CD14-positive monocyte (primary cell): ENCODE measurements around the gene PDE4D. TPM values are rescaled to one million over a fixed set of nuclear protein-coding genes. Genes with fewer than 3 reads are reported as not detected.

Source experiments
- DNase-seq, 3 donors: peaks; one replicate each; pipeline ENCODE4 v3.0.0-alpha.2; 2011 to 2022
- H2AFZ ChIP-seq: 2 replicates; pipeline ENCODE4 v1.6.0; 2012; ENCODE audit warnings: mild to moderate bottlenecking, low read depth, low read length, inconsistent platforms; ENCODE audit not compliant: insufficient read depth, poor library complexity, severe bottlenecking
- H3K27ac ChIP-seq, 2 donors: 1 replicate in 1 of 2; 2 replicates in 1 of 2; pipeline ENCODE4 v1.5.1; 2012 to 2013; ENCODE audit warnings: low read length in 2 of 2, control low read depth in 1 of 2, inconsistent platforms in 1 of 2, low read depth in 1 of 2, mild to moderate bottlenecking in 1 of 2
- H3K27me3 ChIP-seq, 2 donors: one replicate each; pipeline versions ENCODE4 v1.6.0 to v1.6.1; 2011 to 2013; ENCODE audit warnings: low read length in 2 of 2; ENCODE audit not compliant: control insufficient read depth in 2 of 2, insufficient read depth in 2 of 2
- H3K36me3 ChIP-seq, 2 donors: replicated peaks in 1 of 2; 1 replicate in 1 of 2; 2 replicates in 1 of 2; pipeline versions ENCODE4 v1.5.1 to v1.6.1; 2012 to 2013; ENCODE audit warnings: low read length in 2 of 2, control low read depth in 1 of 2, inconsistent platforms in 1 of 2, mild to moderate bottlenecking in 1 of 2; ENCODE audit not compliant: insufficient read depth in 2 of 2, control insufficient read depth in 1 of 2
- H3K4me1 ChIP-seq, 2 donors: 1 replicate in 1 of 2; 2 replicates in 1 of 2; pipeline versions ENCODE4 v1.5.1 to v1.6.1; 2012 to 2013; ENCODE audit warnings: low read length in 2 of 2, control low read depth in 1 of 2, inconsistent platforms in 1 of 2, mild to moderate bottlenecking in 1 of 2, moderate library complexity in 1 of 2; ENCODE audit not compliant: insufficient read depth in 2 of 2, control insufficient read depth in 1 of 2
- H3K4me2 ChIP-seq: replicated peaks from 2 replicates; pipeline ENCODE3; 2012; ENCODE audit warnings: low read length, moderate library complexity, mild to moderate bottlenecking; ENCODE audit not compliant: poor library complexity, severe bottlenecking; ENCODE audit errors: extremely low read depth
- H3K4me3 ChIP-seq, 3 experiments: fragments of 200-600 bp in 1 of 3; sonication (generic) in 1 of 3; replicated peaks in 1 of 3; 1 replicate in 2 of 3; 2 replicates in 1 of 3; pipeline ENCODE4 v1.5.1; 2011 to 2013; ENCODE audit warnings: low read length in 3 of 3, mild to moderate bottlenecking in 3 of 3, control low read depth in 2 of 3, low read depth in 2 of 3, inconsistent platforms in 1 of 3, moderate library complexity in 1 of 3
- H3K79me2 ChIP-seq: 2 replicates; pipeline ENCODE4 v1.6.0; 2012; ENCODE audit warnings: mild to moderate bottlenecking, control low read depth, inconsistent platforms, low read length, moderate library complexity; ENCODE audit not compliant: insufficient read depth
- H3K9ac ChIP-seq: 2 replicates; pipeline ENCODE4 v1.6.0; 2017; ENCODE audit warnings: low read length, mild to moderate bottlenecking; ENCODE audit not compliant: insufficient read depth, poor library complexity, severe bottlenecking
- H3K9me3 ChIP-seq, 2 donors: replicated peaks in 1 of 2; 1 replicate in 1 of 2; 2 replicates in 1 of 2; pipeline versions ENCODE4 v1.5.1 to v1.6.1; 2012 to 2013; ENCODE audit warnings: low read length in 2 of 2, control low read depth in 1 of 2; ENCODE audit not compliant: control insufficient read depth in 1 of 2, insufficient read depth in 1 of 2
- H4K20me1 ChIP-seq: 2 replicates; pipeline ENCODE4 v1.6.0; 2012; ENCODE audit warnings: mild to moderate bottlenecking, low read length, control low read depth, moderate library complexity; ENCODE audit not compliant: insufficient read depth
- H3K27ac Mint-ChIP-seq, 7 donors: one replicate each; pipeline ENCODE4 v1.8.0; 2020; ENCODE audit warnings: mild to moderate bottlenecking in 7 of 7, mixed read lengths in 7 of 7, moderate library complexity in 6 of 7, inconsistent platforms in 2 of 7
- H3K27me3 Mint-ChIP-seq, 3 donors: one replicate each; pipeline ENCODE4 v1.8.0; 2021 to 2022; ENCODE audit warnings: low read depth in 3 of 3, mild to moderate bottlenecking in 3 of 3, mixed read lengths in 3 of 3, moderate library complexity in 3 of 3, inconsistent platforms in 1 of 3
- H3K36me3 Mint-ChIP-seq, 2 donors: one replicate each; pipeline ENCODE4 v1.8.0; 2020; ENCODE audit warnings: mixed read lengths in 2 of 2, inconsistent platforms in 1 of 2, mild to moderate bottlenecking in 1 of 2
- H3K4me1 Mint-ChIP-seq: one replicate; pipeline ENCODE4 v1.8.0; 2020; ENCODE audit warnings: mild to moderate bottlenecking, mixed read lengths
- H3K4me3 Mint-ChIP-seq, 2 donors: one replicate each; pipeline ENCODE4 v1.8.0; 2020; ENCODE audit warnings: mild to moderate bottlenecking in 2 of 2, mixed read lengths in 2 of 2, moderate library complexity in 1 of 2
- H3K9me3 Mint-ChIP-seq, 7 donors: one replicate each; pipeline ENCODE4 v1.8.0; 2020 to 2022; ENCODE audit warnings: mixed read lengths in 7 of 7, mild to moderate bottlenecking in 6 of 7, moderate library complexity in 6 of 7, inconsistent platforms in 2 of 7
- CTCF ChIP-seq: fragments of 200-600 bp; IDR thresholded peaks from one replicate; pipeline ENCODE4 v1.8.0; 2022; ENCODE audit warnings: antibody characterized with exemption, mild to moderate bottlenecking
- WGBS: methylation state at CpG from one replicate; pipeline ENCODE4 v1.1.5; 2013; ENCODE audit warnings: missing lambda C conversion rate; ENCODE audit not compliant: insufficient coverage; 5-methylcytosine and 5-hydroxymethylcytosine counted together
- intact Hi-C, 2 donors: fragments of 100-400 bp; cut with micrococcal nuclease; formaldehyde crosslinking; loops; one replicate each; pipeline versions ENCODE4 v1.15.0 to v1.15.1; 2023
- polyA plus RNA-seq, 3 donors: library from polyadenylated mRNA; depleted of rRNA in 1 of 3; unstranded in 2 of 3; stranded (reverse) in 1 of 3; fragments of 300-500 nt in 2 of 3; fragments of >200 nt in 1 of 3; fragmentation: Illumina TruSeq in 2 of 3; gene quantifications; 1 replicate in 2 of 3; 2 replicates in 1 of 3; pipeline ENCODE4 v1.2.3, GENCODE V29; 2012 to 2021

Gene PDE4D
- polyA plus RNA-seq, 3 donors = 1.9 to 3.4 (median 2.8) TPM

- 96% methylated on average over 4 of the region's 9 CpGs for WGBS
- intact Hi-C loops = no loop called here
- no peaks in the 10 kb centered on the region for H3K36me3 Mint-ChIP-seq
These were observed 562.8 kb downstream of the PDE4D start for GRCh38 chr5:59330680-59331079.

DNA sequence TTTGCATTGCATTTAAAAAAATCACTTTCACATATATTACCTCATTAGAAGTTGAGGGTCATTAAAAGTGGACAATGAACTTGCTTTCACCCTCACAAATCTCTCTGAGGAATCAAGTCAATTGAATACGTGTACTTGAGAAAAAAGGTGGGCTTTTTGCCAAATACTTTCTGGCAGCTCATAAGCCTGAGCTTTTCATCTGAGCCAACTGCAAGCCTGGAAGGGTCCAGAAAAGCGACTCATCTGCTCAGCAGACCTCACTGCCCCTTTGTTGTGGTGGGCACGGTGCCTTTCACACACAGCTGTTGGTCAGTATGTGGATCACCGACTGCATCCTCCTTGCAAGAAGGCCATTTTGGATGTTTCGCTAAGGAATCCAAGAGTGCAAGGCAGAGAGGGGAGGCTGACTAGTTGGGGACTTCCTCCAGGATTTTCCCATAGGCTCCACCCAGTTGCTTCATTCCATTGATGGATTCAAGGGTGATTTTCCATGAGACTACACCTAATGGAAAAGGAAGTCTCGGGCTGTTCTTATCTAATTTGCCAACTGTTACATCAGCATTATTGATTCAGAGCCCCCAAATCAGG is 564.7 kb downstream of the PDE4D start:
- H3K9me3 ChIP-seq = no peaks in the 10 kb centered on the region
- no peak overlapping the region for H3K27ac Mint-ChIP-seq
- no peaks in the 10 kb centered on the region for H3K4me1 Mint-ChIP-seq
- WGBS = 94% methylated on average over 2 of the region's 6 CpGs
- H4K20me1 ChIP-seq = no peaks in the 10 kb centered on the region
- peaks cover 0 to 1% (median 0%) of the 10 kb centered on the region in 7 donors for H3K9me3 Mint-ChIP-seq
- H2AFZ ChIP-seq = no peak overlapping the region
- H3K4me1 ChIP-seq = no peaks in the 10 kb centered on the region
- H3K27ac ChIP-seq = no peak overlapping the region
- no peak for DNase-seq
- intact Hi-C loops = no loop called here
- H3K4me2 ChIP-seq = no peak overlapping the region
- no peak for TF ChIP-seq CTCF
- no peaks in the 10 kb centered on the region for H3K27me3 ChIP-seq
- H3K4me3 ChIP-seq = no peak overlapping the region
- H3K27me3 Mint-ChIP-seq = no peaks in the 10 kb centered on the region
- no peaks in the 10 kb centered on the region for H3K79me2 ChIP-seq
- H3K4me3 Mint-ChIP-seq = no peak overlapping the region
- no peak overlapping the region for H3K9ac ChIP-seq
- H3K36me3 ChIP-seq = no peaks in the 10 kb centered on the region
- H3K36me3 Mint-ChIP-seq = no peaks in the 10 kb centered on the region

More at GRCh38 chr5:59330680-59331079, 562.8 kb downstream of the PDE4D start:
- no peaks in the 10 kb centered on the region for H3K27me3 ChIP-seq
- H3K9me3 ChIP-seq = no peaks in the 10 kb centered on the region
- no peaks in the 10 kb centered on the region for H3K27me3 Mint-ChIP-seq
- no peaks in the 10 kb centered on the region for H3K36me3 ChIP-seq
- no peaks in the 10 kb centered on the region for H4K20me1 ChIP-seq
- H3K4me2 ChIP-seq = no peak overlapping the region
- no peak for TF ChIP-seq CTCF
- H2AFZ ChIP-seq = no peak overlapping the region
- H3K4me1 ChIP-seq = no peaks in the 10 kb centered on the region
- no peaks in the 10 kb centered on the region for H3K4me1 Mint-ChIP-seq
- no peak for DNase-seq
- no peak overlapping the region for H3K27ac ChIP-seq
- H3K9ac ChIP-seq = no peak overlapping the region
- H3K4me3 Mint-ChIP-seq = no peak overlapping the region
- H3K79me2 ChIP-seq = no peaks in the 10 kb centered on the region
- no peak overlapping the region for H3K27ac Mint-ChIP-seq
- no peak overlapping the region for H3K4me3 ChIP-seq
- H3K9me3 Mint-ChIP-seq = no peaks in the 10 kb centered on the region
